EH (cell line): ENCODE measurements around the gene KIAA1958.
A peak's percentile ranks its signal among the peaks of the same experiment; 100 is the strongest.

Experiments
- DNase-seq: peaks from one replicate; pipeline ENCODE4 v3.0.0-alpha.2; 2015; ENCODE audit warnings: low read depth

The KIAA1958 gene, protein sequence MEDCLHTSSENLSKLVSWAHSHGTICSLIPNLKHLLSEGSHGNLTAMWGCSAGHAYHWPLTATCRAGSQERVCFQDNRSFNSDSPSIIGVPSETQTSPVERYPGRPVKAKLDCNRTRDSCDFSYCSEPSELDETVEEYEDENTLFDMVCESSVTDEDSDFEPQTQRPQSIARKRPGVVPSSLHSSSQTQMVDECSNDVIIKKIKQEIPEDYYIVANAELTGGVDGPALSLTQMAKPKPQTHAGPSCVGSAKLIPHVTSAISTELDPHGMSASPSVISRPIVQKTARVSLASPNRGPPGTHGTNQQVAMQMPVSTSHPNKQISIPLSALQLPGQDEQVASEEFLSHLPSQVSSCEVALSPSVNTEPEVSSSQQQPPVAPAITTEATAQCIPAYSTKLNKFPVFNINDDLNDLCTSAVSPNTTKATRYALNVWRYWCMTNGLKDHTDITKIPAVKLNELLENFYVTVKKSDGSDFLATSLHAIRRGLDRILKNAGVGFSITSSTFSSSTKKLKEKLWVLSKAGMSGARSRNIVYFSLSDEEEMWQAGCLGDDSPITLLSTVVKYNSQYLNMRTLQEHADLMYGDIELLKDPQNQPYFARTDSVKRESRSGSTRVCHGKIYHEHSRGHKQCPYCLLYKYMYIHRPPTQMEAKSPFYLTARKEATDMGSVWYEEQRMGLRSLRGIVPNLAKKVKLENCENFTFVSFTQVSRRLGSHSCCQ

GRCh38 chr9:112486221-112487007, at the start of gene KIAA1958:
Gene KIAA1958 (plus strand): TSS chr9:112486827. CDS start chr9:112574081, 87,254 bp downstream.
- peak; percentile 85 for DNase-seq

- DNase-seq = no peak
Measured at GRCh38 chr9:112437406-112437805, 49.2 kb upstream of the KIAA1958 start.

- no peak for DNase-seq
Measured at GRCh38 chr9:112439171-112439570, 47.5 kb upstream of the KIAA1958 start.

DNA sequence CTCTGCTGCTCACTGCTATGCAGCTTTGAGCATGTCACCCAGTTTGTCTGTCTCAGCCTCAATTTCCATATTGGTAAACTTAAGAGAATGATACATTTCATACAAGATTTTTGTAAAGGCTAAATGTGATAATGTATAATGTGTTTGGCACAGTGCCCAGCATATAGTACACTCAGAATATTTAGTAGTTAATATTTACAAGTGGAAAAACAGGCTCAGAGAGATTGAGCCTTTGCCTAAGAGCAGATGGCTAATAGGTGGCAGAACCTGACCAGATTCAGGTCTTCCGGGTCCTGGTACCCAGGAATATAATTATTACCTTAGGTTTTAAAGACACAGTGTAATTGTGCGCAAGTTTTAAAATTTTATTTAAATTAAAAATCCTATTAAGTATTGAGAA, 46.8 kb upstream of the KIAA1958 start:
- no peak for DNase-seq

DNA sequence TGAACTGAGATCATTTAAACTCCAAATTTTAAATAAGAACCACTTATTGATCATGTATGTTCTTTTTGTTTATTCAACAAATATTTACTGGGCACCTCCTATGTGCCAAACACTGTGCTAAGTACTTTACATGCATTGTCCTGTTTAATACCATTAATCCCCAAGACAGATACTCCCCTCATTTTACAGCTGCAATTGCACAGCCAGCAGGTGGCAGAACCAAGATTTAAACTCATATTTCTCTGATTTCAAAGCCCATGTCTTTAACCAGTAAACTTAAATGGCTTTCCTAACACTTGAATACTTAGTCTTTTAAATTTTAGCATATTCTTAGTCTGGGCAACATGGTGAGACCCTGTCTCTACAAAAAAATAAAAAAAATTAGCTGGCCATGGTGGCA, 43.4 kb upstream of the KIAA1958 start:
- peak; percentile 46 for DNase-seq

- no peak for DNase-seq
Measured at GRCh38 chr9:112443636-112444035, 43.0 kb upstream of the KIAA1958 start.

GRCh38 chr9:112445196-112445595, 41.4 kb upstream of the KIAA1958 start:
- no peak for DNase-seq

- no peak for DNase-seq
Measured at GRCh38 chr9:112446080-112446479, 40.5 kb upstream of the KIAA1958 start.

DNA sequence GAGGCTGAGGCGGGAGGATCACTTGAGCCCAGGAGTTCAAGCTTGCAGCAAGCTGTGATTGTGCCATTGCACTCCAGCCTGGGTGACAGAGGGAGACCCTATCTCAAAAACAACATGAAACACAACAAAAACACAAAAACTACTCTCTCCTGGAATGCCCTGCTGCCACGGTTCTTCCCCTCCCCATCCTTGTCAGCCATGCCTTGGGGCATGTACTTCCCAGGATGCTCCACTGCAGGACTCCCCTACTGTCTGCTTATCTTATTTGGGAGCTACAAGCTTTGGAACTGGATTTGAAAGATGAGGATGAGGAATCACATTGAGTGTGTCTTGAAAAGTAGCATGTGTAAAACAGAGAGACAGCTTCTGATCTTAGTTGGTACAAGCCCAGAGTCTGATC, 40.1 kb upstream of the KIAA1958 start:
- DNase-seq = peak; percentile 21

GRCh38 chr9:112447283-112447761, 39.3 kb upstream of the KIAA1958 start:
- DNase-seq = peak; percentile 77

DNA sequence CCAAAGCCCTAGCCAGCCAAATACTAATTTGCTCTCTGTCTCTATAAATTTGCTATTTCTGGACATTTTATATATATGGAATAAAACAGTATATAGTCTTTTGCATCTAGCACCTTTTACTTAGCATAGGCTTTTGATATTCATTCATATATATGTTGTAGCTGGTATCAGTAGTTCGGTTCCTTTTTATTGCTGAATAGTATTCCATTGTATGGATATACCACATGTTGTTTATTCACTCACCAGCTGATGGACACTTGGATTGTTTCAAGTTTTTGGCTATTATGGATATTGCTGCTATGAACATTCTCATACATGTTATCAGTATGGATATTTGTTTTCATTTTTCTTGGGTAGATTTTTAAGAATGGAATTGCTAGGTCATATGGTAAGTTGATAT, 23.8 kb upstream of the KIAA1958 start:
- no peak for DNase-seq

DNA sequence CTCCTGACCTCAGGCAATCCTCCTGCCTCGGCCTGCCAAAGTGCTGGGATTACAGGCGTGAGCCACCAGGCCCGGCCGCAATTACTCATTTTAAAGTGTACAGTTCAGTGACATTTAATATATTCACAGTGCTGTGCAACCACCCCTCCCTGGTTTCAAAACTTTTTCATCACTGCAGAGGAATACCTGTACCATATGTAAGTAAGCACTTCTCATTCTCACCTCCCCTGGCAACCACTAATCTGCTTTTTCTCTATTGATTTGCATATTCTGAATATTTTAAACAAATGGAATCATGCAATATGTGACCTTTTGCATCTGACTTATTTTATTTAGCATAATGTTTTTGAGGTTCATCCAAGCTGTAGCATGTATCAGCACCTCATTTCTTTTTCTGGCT, 21.3 kb upstream of the KIAA1958 start:
- DNase-seq = no peak

DNA sequence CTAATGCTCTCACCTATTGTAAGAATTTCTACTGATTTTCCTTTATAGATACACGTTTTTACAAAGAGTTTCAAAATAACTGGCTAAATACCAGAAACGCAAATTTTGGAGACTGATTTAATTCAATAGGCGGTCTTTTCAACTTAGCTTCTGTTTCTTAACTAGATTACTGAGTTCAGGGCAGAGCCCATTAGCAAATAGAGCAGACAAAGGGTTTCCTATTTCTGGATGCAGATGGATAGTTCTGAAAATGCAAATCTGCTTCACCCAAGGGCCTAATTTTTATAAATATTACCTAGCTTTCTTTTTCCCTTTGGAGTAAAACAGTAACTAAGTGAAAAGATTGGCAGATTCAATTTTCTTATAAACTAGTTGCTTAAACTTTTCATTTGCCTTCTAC, 13.6 kb upstream of the KIAA1958 start:
- DNase-seq = no peak

DNA sequence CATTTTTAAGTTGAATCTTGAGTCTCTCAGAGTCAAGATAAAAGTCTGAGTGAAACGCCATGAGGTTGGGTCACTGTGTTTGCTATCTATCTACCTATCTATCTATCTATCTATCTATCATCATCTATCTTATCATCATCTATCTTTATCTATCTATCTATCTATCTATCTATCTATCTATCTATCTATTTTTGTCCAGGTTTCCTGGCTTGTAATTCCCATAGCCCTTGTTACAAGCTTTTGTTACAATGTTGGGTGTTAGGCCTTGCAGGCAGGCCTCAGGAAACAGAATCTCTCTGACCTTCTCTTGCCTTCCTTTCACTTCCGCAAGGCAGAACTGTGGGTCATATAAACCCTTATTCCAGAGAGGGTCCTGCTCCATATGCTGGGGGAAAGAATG, 12.6 kb upstream of the KIAA1958 start:
- no peak for DNase-seq

- no peak for DNase-seq
Measured at GRCh38 chr9:112475318-112475717, 11.3 kb upstream of the KIAA1958 start.

- no peak for DNase-seq
Measured at GRCh38 chr9:112477330-112477729, 9.3 kb upstream of the KIAA1958 start.

GRCh38 chr9:112479221-112479620, 7.4 kb upstream of the KIAA1958 start:
- no peak for DNase-seq

DNA sequence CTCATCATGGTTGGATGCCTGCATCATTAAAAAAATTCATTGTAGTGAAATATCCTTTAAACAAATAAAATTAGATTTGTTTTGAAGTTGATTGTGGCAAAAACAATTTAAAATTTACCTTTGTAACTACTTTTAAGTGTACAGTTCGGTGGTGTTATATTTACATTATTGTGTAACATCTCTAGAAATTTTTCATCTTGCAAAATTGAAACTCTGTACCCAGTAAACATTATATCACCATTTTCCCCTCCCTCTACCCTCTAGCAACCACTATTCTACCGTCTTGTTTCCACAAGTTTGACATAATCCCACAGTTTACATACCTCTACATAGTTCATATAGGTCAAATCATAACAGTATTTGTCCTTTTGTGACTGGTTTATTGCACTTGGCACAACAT, 2.0 kb upstream of the KIAA1958 start:
- no peak for DNase-seq

GRCh38 chr9:112485574-112485973, 1.1 kb upstream of the KIAA1958 start:
- DNase-seq = no peak

GRCh38 chr9:112487008-112487798, 576 bp downstream of the KIAA1958 start:
- peak; percentile 53 for DNase-seq

- DNase-seq = peak; percentile 5
Measured at GRCh38 chr9:112487799-112488340, 1.2 kb downstream of the KIAA1958 start.
